GM21529 (cell line): ENCODE results near the gene DHRS4.

Source experiments
- ATAC-seq: cut with Tn5 transposase; IDR thresholded peaks from one replicate; pipeline ENCODE4 v1.9.1; 2021; ENCODE audit not compliant: unreplicated experiment

DHRS4 gene

GRCh38 chr14:23953464-23954278 is at the start of gene DHRS4:
Gene DHRS4, plus strand, starts transcription at chr14:23953770. Its CDS starts 19 bp downstream, at chr14:23953789.
- ATAC-seq = peak; percentile 95

GRCh38 chr14:23910101-23910875 is 43.3 kb upstream of the DHRS4 start:
- ATAC-seq = no peak

- ATAC-seq = no peak
Measured at GRCh38 chr14:23910876-23911210, 42.7 kb upstream of the DHRS4 start.

GRCh38 chr14:23915559-23915958 is 38.0 kb upstream of the DHRS4 start:
- ATAC-seq = no peak

- no peak for ATAC-seq
Measured at GRCh38 chr14:23916004-23916403, 37.6 kb upstream of the DHRS4 start.

- no peak for ATAC-seq
Measured at GRCh38 chr14:23916446-23916845, 37.1 kb upstream of the DHRS4 start.

GRCh38 chr14:23922545-23922944 is 31.0 kb upstream of the DHRS4 start:
- no peak for ATAC-seq

- ATAC-seq = no peak
Measured at GRCh38 chr14:23925523-23926075, 28.0 kb upstream of the DHRS4 start.

GRCh38 chr14:23926543-23926942 is 27.0 kb upstream of the DHRS4 start:
- no peak for ATAC-seq

- no peak for ATAC-seq
Measured at GRCh38 chr14:23929136-23929535, 24.4 kb upstream of the DHRS4 start.

GRCh38 chr14:23929822-23930294 is 23.7 kb upstream of the DHRS4 start:
- no peak for ATAC-seq

GRCh38 chr14:23930742-23931141 is 22.8 kb upstream of the DHRS4 start:
- ATAC-seq = no peak

GRCh38 chr14:23931721-23932289 is 21.8 kb upstream of the DHRS4 start:
- no peak for ATAC-seq

- ATAC-seq = no peak
Measured at GRCh38 chr14:23932639-23933038, 20.9 kb upstream of the DHRS4 start.

- no peak for ATAC-seq
Measured at GRCh38 chr14:23933108-23933741, 20.3 kb upstream of the DHRS4 start.

- no peak for ATAC-seq
Measured at GRCh38 chr14:23933742-23934128, 19.8 kb upstream of the DHRS4 start.

GRCh38 chr14:23935158-23935557 is 18.4 kb upstream of the DHRS4 start:
- no peak for ATAC-seq

- ATAC-seq = no peak
Measured at GRCh38 chr14:23936084-23936829, 17.3 kb upstream of the DHRS4 start.

- ATAC-seq = no peak
Measured at GRCh38 chr14:23937203-23937602, 16.4 kb upstream of the DHRS4 start.

GRCh38 chr14:23938823-23939222 is 14.7 kb upstream of the DHRS4 start:
- no peak for ATAC-seq
